ENCODE data around the gene ARSG. TPM values are rescaled to one million over a fixed set of nuclear protein-coding genes. Genes with fewer than 3 reads are reported as not detected.

ARSG gene
- total and polyA plus RNA-seq, 2 of the 13 experiments (the other 11 are each of a cell fraction or from before 2014, with no cell fraction given) = 3.7 to 15.2 TPM

GRCh38 chr17:68290268-68290954 is 884 bp upstream of the ARSG start (continued):
- TF ChIP-seq ZNF841 (CRISPR knock-in tag; IDR thresholded peaks at IDR 0.05; ENCODE audit: borderline replicate concordance) (no peak), ZNF713 (CRISPR knock-in tag; IDR thresholded peaks at IDR 0.05) (0 out of 2 replicates have a peak, but pooled peaks have one; percentile 24), FUBP1 (CRISPR knock-in tag; IDR thresholded peaks at IDR 0.05; ENCODE audit: borderline replicate concordance) (no peak), ADNP (CRISPR knock-in tag; IDR thresholded peaks at IDR 0.05) (no peak), KDM1A (CRISPR knock-in tag; IDR thresholded peaks at IDR 0.05) (no peak), U2AF2 (IDR thresholded peaks at IDR 0.05; ENCODE audit: low read depth, low read length) (no peak), ZBTB10 (CRISPR knock-in tag; IDR thresholded peaks at IDR 0.05; ENCODE audit: borderline replicate concordance) (no peak), MEIS2 (CRISPR knock-in tag; IDR thresholded peaks at IDR 0.05) (peak; percentile 38; the same call in 1 of the 2 replicates), ZFP90 (CRISPR knock-in tag; IDR thresholded peaks at IDR 0.05; ENCODE audit: borderline replicate concordance) (peak; percentile 65; the same call in 1 of the 2 replicates), ZNF615 (CRISPR knock-in tag; IDR thresholded peaks at IDR 0.05; ENCODE audit: borderline replicate concordance) (peak; percentile 22; the same call in 1 of the 2 replicates), ZNF781 (CRISPR knock-in tag; IDR thresholded peaks at IDR 0.05; ENCODE audit: borderline replicate concordance, not compliant biosample characterization) (no peak), ZNF746 (CRISPR knock-in tag; IDR thresholded peaks at IDR 0.05) (no peak), SP140L (CRISPR knock-in tag; IDR thresholded peaks at IDR 0.05; ENCODE audit: borderline replicate concordance) (no peak), KLF9 (CRISPR knock-in tag; IDR thresholded peaks at IDR 0.05; ENCODE audit: low read depth) (no peak), ZNF556 (CRISPR knock-in tag; IDR thresholded peaks at IDR 0.05; ENCODE audit: borderline replicate concordance) (no peak; the same call in 1 of the 2 replicates), RELA (CRISPR knock-in tag; IDR thresholded peaks at IDR 0.05) (no peak; the same call in 1 of the 2 replicates), ZNF496 (CRISPR knock-in tag; IDR thresholded peaks at IDR 0.05; ENCODE audit: insufficient replicate concordance) (no peak), SNAPC2 (CRISPR knock-in tag; IDR thresholded peaks at IDR 0.05) (no peak), ZBTB39 (CRISPR knock-in tag; IDR thresholded peaks at IDR 0.05) (no peak), HBP1 (CRISPR knock-in tag; IDR thresholded peaks at IDR 0.05; ENCODE audit: low read depth) (no peak), MXD1 (CRISPR knock-in tag; IDR thresholded peaks at IDR 0.05) (peak; percentile 55; the same call in 1 of the 2 replicates)
